ENCODE measurements around the gene COMMD7. TPM values are rescaled to one million over a fixed set of nuclear protein-coding genes. Genes with fewer than 3 reads are reported as not detected.

Gene COMMD7
- total and polyA plus RNA-seq, 2 experiments from 2014 or later, result 62.7 to 106 TPM

GRCh38 chr20:32775336-32775991, 32.2 kb upstream of the COMMD7 start:
- Histone ChIP-seq H3K4me3 (no peak overlapping the region), H2AFZ (no peak overlapping the region), H4K20me1 (ENCODE audit: insufficient read depth, poor library complexity, severe bottlenecking) (no peaks in the 10 kb centered on the region), H3K4me1 (ENCODE audit: insufficient read depth) (peaks cover 18% of the 10 kb centered on the region), H3K79me2 (peaks cover 20% of the 10 kb centered on the region), H3K9me2 (replicated peaks; ENCODE audit: insufficient read depth) (no peaks in the 10 kb centered on the region), H3K4me2 (no peak overlapping the region), H3K27me3 (no peaks in the 10 kb centered on the region), H3K27ac (no peak overlapping the region), H3K9me3 (ENCODE audit: low read depth) (no peaks in the 10 kb centered on the region), H3K36me3 (replicated peaks; ENCODE audit: insufficient read depth, low read depth) (no peaks in the 10 kb centered on the region)
- 86% methylated on average over 10 of the region's 10 CpGs for WGBS (ENCODE audit: low lambda C conversion rate, missing lambda C conversion rate)
- DNase-seq (ENCODE audit: low spot score), result no peak
- no peak for TF ChIP-seq EZH2phosphoT487 (IDR thresholded peaks at IDR 0.05; ENCODE audit: low read depth, severe bottlenecking, unreplicated experiment)
- TF ChIP-seq CTCF (IDR thresholded peaks at IDR 0.05; ENCODE audit: poor library complexity), result no peak
- TF ChIP-seq EZH2 (IDR thresholded peaks at IDR 0.05; ENCODE audit: borderline replicate concordance), result no peak

- whole genome bisulfite sequencing (ENCODE audit: low lambda C conversion rate, missing lambda C conversion rate), result 82% methylated on average over 8 of the region's 8 CpGs
- Histone ChIP-seq H3K36me3 (replicated peaks; ENCODE audit: insufficient read depth, low read depth) (no peaks in the 10 kb centered on the region), H3K4me3 (no peak overlapping the region), H3K4me1 (ENCODE audit: insufficient read depth) (peaks cover 18% of the 10 kb centered on the region), H3K27me3 (no peaks in the 10 kb centered on the region), H3K9me2 (replicated peaks; ENCODE audit: insufficient read depth) (no peaks in the 10 kb centered on the region), H2AFZ (no peak overlapping the region), H3K27ac (no peak overlapping the region), H3K79me2 (peaks cover 24% of the 10 kb centered on the region), H3K4me2 (no peak overlapping the region), H4K20me1 (ENCODE audit: insufficient read depth, poor library complexity, severe bottlenecking) (no peaks in the 10 kb centered on the region), H3K9me3 (ENCODE audit: low read depth) (no peaks in the 10 kb centered on the region)
- no peak for DNase-seq (ENCODE audit: low spot score)
- TF ChIP-seq CTCF (IDR thresholded peaks at IDR 0.05; ENCODE audit: poor library complexity) (no peak), EZH2phosphoT487 (IDR thresholded peaks at IDR 0.05; ENCODE audit: low read depth, severe bottlenecking, unreplicated experiment) (no peak), EZH2 (IDR thresholded peaks at IDR 0.05; ENCODE audit: borderline replicate concordance) (no peak)
Observed at GRCh38 chr20:32773855-32774254, 30.6 kb upstream of the COMMD7 start.

- Histone ChIP-seq H2AFZ (no peak overlapping the region), H3K36me3 (replicated peaks; ENCODE audit: insufficient read depth, low read depth) (no peaks in the 10 kb centered on the region), H3K9me3 (ENCODE audit: low read depth) (no peaks in the 10 kb centered on the region), H3K79me2 (peaks cover 22% of the 10 kb centered on the region), H3K27me3 (no peaks in the 10 kb centered on the region), H3K4me1 (ENCODE audit: insufficient read depth) (peaks cover 18% of the 10 kb centered on the region), H4K20me1 (ENCODE audit: insufficient read depth, poor library complexity, severe bottlenecking) (no peaks in the 10 kb centered on the region), H3K4me3 (no peak overlapping the region), H3K9me2 (replicated peaks; ENCODE audit: insufficient read depth) (no peaks in the 10 kb centered on the region), H3K27ac (no peak overlapping the region), H3K4me2 (no peak overlapping the region)
- TF ChIP-seq EZH2phosphoT487 (IDR thresholded peaks at IDR 0.05; ENCODE audit: low read depth, severe bottlenecking, unreplicated experiment) (no peak), EZH2 (IDR thresholded peaks at IDR 0.05; ENCODE audit: borderline replicate concordance) (no peak), CTCF (IDR thresholded peaks at IDR 0.05; ENCODE audit: poor library complexity) (no peak)
- 94% methylated on average over 2 of the region's 2 CpGs for WGBS (ENCODE audit: low lambda C conversion rate, missing lambda C conversion rate)
- no peak for DNase-seq (ENCODE audit: low spot score)
Observed at GRCh38 chr20:32773223-32773622, 30.0 kb upstream of the COMMD7 start.

Measured in hepatocyte (in vitro differentiated cells).